Esophagus muscularis mucosa (tissue), 4 donors: Measurements from ENCODE around the gene TRHDE. TPM values are rescaled to one million over a fixed set of nuclear protein-coding genes. Genes with fewer than 3 reads are reported as not detected.

Experiments
- DNase-seq: peaks from one replicate; pipeline ENCODE4 v3.0.0-alpha.2; 2017; ENCODE audit errors: extremely low spot score
- H3K27ac ChIP-seq, 4 donors: fragments of 200-600 bp; sonication (generic); replicated peaks in 1 of 4; 1 replicate in 3 of 4; 2 replicates in 1 of 4; pipeline ENCODE4 v1.5.1; 2016 to 2019; ENCODE audit warnings: mild to moderate bottlenecking in 1 of 4
- H3K27me3 ChIP-seq, 4 donors: fragments of 200-600 bp; sonication (generic); one replicate each; pipeline versions ENCODE4 v1.5.1 to v1.6.0; 2016 to 2019
- H3K36me3 ChIP-seq, 4 donors: fragments of 200-600 bp; sonication (generic); one replicate each; pipeline ENCODE4 v1.5.1; 2016 to 2019
- H3K4me1 ChIP-seq, 4 donors: fragments of 200-600 bp; sonication (generic); one replicate each; pipeline ENCODE4 v1.5.1; 2016 to 2019
- H3K4me3 ChIP-seq, 4 donors: fragments of 200-600 bp; sonication (generic); 1 replicate in 2 of 4; 2 replicates in 2 of 4; pipeline ENCODE4 v1.5.1; 2016 to 2019; ENCODE audit warnings: mild to moderate bottlenecking in 4 of 4, moderate library complexity in 1 of 4
- H3K9me3 ChIP-seq, 4 donors: fragments of 200-600 bp; sonication (generic); 1 replicate in 3 of 4; 2 replicates in 1 of 4; pipeline ENCODE4 v1.5.1; 2016 to 2019
- EP300 ChIP-seq: sonication (generic); formaldehyde crosslinking; IDR thresholded peaks from one replicate; pipeline ENCODE4 v1.6.1; 2017; ENCODE audit warnings: antibody characterized with exemption
- POLR2A ChIP-seq: fragments of 450-650 bp; IDR thresholded peaks from one replicate; pipeline ENCODE4 v1.6.1; 2017; ENCODE audit warnings: antibody characterized with exemption, moderate library complexity, mild to moderate bottlenecking, low read depth
- POLR2AphosphoS5 ChIP-seq, 2 donors: sonication (generic); formaldehyde crosslinking; IDR thresholded peaks; one replicate each; pipeline ENCODE4 v1.6.1; 2017; ENCODE audit warnings: antibody characterized with exemption in 2 of 2
- WGBS: methylation state at CpG from one replicate; pipeline ENCODE4 v1.1.5; 2018; 5-methylcytosine and 5-hydroxymethylcytosine counted together
- intact Hi-C: fragments of 100-400 bp; cut with DNase I; formaldehyde crosslinking; loops from one replicate; pipeline ENCODE4 v1.15.1; 2023
- total RNA-seq, 4 donors: library from RNA; depleted of rRNA; stranded (reverse); fragments of >200 nt; gene quantifications; one replicate each; pipeline versions ENCODE4 v1.1.0 to v1.2.1, GENCODE V29; 2016
- TF ChIP-seq, protein P1 (sequence below), 3 experiments: fragments of 200-600 bp in 2 of 3; fragments of 450-650 bp in 1 of 3; sonication (generic) in 2 of 3; IDR thresholded peaks; one replicate each; pipeline ENCODE4 v1.5.1; 2017 to 2019; ENCODE audit warnings: antibody characterized with exemption in 3 of 3, mild to moderate bottlenecking in 2 of 3, moderate library complexity in 1 of 3

Gene TRHDE
- total RNA-seq, 4 donors from 2014 or later = 0.33 to 1.2 (median 0.74) TPM

DNA sequence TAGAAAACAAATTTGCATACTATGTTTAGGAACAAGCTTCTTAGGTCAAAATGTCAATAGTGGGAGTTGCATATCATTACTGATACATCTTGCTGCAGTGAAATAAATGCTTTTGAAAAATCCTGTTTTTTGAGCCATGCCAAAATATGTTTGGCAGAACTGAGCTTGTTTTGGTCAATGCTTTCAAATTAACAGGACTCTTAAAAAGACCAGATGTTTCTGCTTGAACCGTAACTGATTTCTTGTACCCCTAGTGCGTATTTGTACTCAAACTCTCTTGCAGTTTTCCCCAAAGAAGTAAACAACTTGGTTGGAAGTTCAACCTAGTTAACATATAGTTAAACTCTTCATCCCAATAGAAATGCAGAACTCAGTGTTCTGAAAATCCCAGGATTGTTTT lies 3.4 kb downstream of the TRHDE start:
- intact Hi-C loops = no loop called here
- peaks cover 12 to 31% (median 29%) of the 10 kb centered on the region in 4 donors for H3K4me1 ChIP-seq
- no peak for DNase-seq
- no peak overlapping the region for H3K27ac ChIP-seq
- peaks cover 0 to 84% (median 23%) of the 10 kb centered on the region in 4 donors for H3K27me3 ChIP-seq
- no peaks in the 10 kb centered on the region for H3K36me3 ChIP-seq
- TF ChIP-seq POLR2A = no peak
- TF ChIP-seq POLR2AphosphoS5 (IDR thresholded peaks at IDR 0.05) = no peak
- TF ChIP-seq, protein P1, sequence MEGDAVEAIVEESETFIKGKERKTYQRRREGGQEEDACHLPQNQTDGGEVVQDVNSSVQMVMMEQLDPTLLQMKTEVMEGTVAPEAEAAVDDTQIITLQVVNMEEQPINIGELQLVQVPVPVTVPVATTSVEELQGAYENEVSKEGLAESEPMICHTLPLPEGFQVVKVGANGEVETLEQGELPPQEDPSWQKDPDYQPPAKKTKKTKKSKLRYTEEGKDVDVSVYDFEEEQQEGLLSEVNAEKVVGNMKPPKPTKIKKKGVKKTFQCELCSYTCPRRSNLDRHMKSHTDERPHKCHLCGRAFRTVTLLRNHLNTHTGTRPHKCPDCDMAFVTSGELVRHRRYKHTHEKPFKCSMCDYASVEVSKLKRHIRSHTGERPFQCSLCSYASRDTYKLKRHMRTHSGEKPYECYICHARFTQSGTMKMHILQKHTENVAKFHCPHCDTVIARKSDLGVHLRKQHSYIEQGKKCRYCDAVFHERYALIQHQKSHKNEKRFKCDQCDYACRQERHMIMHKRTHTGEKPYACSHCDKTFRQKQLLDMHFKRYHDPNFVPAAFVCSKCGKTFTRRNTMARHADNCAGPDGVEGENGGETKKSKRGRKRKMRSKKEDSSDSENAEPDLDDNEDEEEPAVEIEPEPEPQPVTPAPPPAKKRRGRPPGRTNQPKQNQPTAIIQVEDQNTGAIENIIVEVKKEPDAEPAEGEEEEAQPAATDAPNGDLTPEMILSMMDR (IDR thresholded peaks at IDR 0.05) = no peak
- TF ChIP-seq EP300 = no peak
- no peaks in the 10 kb centered on the region for H3K9me3 ChIP-seq
- WGBS = 90% methylated on average over 2 of the region's 2 CpGs
- H3K4me3 ChIP-seq = no peak overlapping the region

DNA sequence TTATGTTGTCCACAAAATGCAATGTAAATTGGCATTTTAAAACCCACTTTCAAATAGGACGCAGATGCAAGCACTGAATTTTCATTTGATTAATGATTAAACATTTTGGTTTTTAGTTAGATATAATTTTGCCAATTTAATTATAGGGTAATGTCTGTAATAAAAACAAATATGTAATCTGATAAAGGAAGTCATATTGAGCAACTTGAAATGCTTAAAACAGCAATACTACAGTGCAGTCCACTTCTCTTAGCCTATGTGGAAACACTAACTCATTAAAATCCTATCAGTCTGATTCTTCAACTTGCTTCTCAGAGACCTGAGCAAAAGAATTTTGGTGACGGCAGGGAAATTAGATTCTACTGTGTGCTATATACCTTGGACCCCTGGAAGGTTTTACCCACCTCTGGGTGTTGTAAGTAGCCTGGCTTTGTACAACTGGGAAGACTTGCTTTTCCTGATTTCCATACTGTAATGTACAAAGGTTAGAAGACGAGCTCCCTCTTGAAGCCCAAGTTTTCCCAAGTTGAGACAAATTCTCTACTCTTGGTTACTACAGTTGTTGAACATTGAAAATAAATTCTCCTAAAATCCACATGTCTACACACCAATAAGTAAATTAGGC lies 4.1 kb downstream of the TRHDE start:
- H3K9me3 ChIP-seq = no peaks in the 10 kb centered on the region
- TF ChIP-seq POLR2A (no peak), EP300 (no peak), POLR2AphosphoS5 (IDR thresholded peaks at IDR 0.05) (no peak)
- TF ChIP-seq, protein P1 (IDR thresholded peaks at IDR 0.05) = no peak
- DNase-seq = no peak
- peaks cover 0 to 82% (median 23%) of the 10 kb centered on the region in 4 donors for H3K27me3 ChIP-seq
- no peak overlapping the region for H3K4me3 ChIP-seq
- intact Hi-C loops = no loop called here
- H3K4me1 ChIP-seq = peaks cover 12 to 30% (median 27%) of the 10 kb centered on the region in 4 donors
- H3K27ac ChIP-seq = no peak overlapping the region
- H3K36me3 ChIP-seq = no peaks in the 10 kb centered on the region
- 63% methylated on average over 3 of the region's 3 CpGs for WGBS

DNA sequence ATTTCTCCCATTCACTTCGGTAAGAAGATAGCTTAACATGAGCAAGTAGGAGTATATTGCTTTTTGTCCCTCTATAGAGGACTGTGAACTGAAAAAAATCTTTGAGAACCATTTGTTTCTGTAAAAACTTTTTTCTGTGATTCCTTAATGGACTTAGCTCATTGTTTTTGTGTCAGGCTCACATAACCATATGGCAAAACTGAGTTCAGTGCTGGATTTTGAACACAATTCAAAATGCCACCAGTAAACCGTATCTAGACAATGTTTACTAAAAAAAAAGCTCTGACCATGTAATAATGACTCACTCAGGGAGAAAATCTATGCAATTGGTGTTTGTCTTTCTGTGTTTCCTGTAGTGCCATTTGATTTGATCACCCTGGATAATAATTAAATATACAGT lies 5.2 kb downstream of the TRHDE start:
- intact Hi-C loops = no loop called here
- Histone ChIP-seq H3K9me3 (no peaks in the 10 kb centered on the region), H3K27ac (no peak overlapping the region), H3K4me1 (peaks cover 12 to 18% (median 16%) of the 10 kb centered on the region in 4 donors), H3K27me3 (peaks cover 0 to 71% (median 20%) of the 10 kb centered on the region in 4 donors), H3K36me3 (no peaks in the 10 kb centered on the region), H3K4me3 (no peak overlapping the region)
- 72% methylated on average over 2 of the region's 2 CpGs for WGBS
- no peak for DNase-seq
- TF ChIP-seq POLR2A = no peak
- no peak for TF ChIP-seq EP300
- TF ChIP-seq, protein P1 (IDR thresholded peaks at IDR 0.05) = no peak
- TF ChIP-seq POLR2AphosphoS5 (IDR thresholded peaks at IDR 0.05) = no peak

DNA sequence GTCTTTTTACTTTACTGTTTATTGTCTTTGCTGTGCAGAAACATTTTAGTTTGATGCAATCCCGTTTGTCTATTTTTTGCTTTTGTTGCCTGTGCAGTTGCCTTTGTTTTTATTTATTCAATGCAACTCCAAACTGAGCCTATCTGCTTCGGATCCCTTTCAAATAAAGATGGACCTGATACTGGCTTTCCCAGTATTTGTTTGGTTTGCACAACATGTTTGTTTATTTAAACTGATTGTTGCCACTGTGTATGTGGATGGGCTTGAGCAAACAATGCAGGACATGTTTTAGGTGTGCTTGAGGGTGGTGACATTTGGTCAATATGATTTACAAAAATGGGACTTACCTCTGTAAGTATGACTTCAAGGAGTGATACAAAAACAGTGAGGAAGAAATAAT lies 6.7 kb downstream of the TRHDE start:
- no peaks in the 10 kb centered on the region for H3K36me3 ChIP-seq
- 55% methylated on average over 2 of the region's 2 CpGs for WGBS
- intact Hi-C loops = no loop called here
- H3K27ac ChIP-seq = no peak overlapping the region
- H3K27me3 ChIP-seq = peaks cover 0 to 56% (median 7%) of the 10 kb centered on the region in 4 donors
- H3K4me3 ChIP-seq = no peak overlapping the region
- no peaks in the 10 kb centered on the region for H3K9me3 ChIP-seq
- no peak for TF ChIP-seq POLR2A
- TF ChIP-seq, protein P1 (IDR thresholded peaks at IDR 0.05) = no peak
- no peak for TF ChIP-seq EP300
- no peak for TF ChIP-seq POLR2AphosphoS5 (IDR thresholded peaks at IDR 0.05)
- no peak for DNase-seq
- peaks cover 0 to 4% (median 1%) of the 10 kb centered on the region in 4 donors for H3K4me1 ChIP-seq
